Left lung (tissue), 10 donors: Measurements from ENCODE around the gene NMT1. TPM values are rescaled to one million over a fixed set of nuclear protein-coding genes. Genes with fewer than 3 reads are reported as not detected.

ENCODE experiments used
- ATAC-seq: fragments of 200-7000 bp; cut with Tn5 transposase; one replicate; pipeline ENCODE4 v1.9.1; 2020; ENCODE audit warnings: moderate library complexity
- DNase-seq, 4 donors: peaks; one replicate each; pipeline ENCODE4 v3.0.0-alpha.2; 2013 to 2020
- H3K27ac ChIP-seq, 2 donors: fragments of 200-600 bp; sonication (generic) in 1 of 2; one replicate each; pipeline versions ENCODE4 v1.5.0 to v1.8.0; 2020 to 2021
- H3K27me3 ChIP-seq, 2 donors: fragments of 200-600 bp; sonication (generic) in 1 of 2; one replicate each; pipeline versions ENCODE4 v1.5.0 to v1.8.0; 2020 to 2021
- H3K36me3 ChIP-seq, 2 donors: fragments of 200-600 bp; sonication (generic) in 1 of 2; one replicate each; pipeline versions ENCODE4 v1.5.0 to v1.8.0; 2020 to 2021
- H3K4me1 ChIP-seq, 2 donors: fragments of 200-600 bp; one replicate each; pipeline ENCODE4 v1.8.0; 2021
- H3K4me3 ChIP-seq, 2 donors: fragments of 200-600 bp; sonication (generic) in 1 of 2; one replicate each; pipeline versions ENCODE4 v1.5.0 to v1.8.0; 2020 to 2021; ENCODE audit warnings: mild to moderate bottlenecking in 1 of 2
- H3K9me3 ChIP-seq, 2 donors: fragments of 200-600 bp; sonication (generic) in 1 of 2; one replicate each; pipeline versions ENCODE4 v1.5.0 to v1.8.0; 2020 to 2021
- CTCF ChIP-seq, 2 donors: fragments of 200-600 bp; sonication (generic) in 1 of 2; IDR thresholded peaks; one replicate each; pipeline versions ENCODE4 v1.5.0 to v1.8.0; 2021; ENCODE audit warnings: antibody characterized with exemption in 2 of 2
- intact Hi-C, 2 donors: fragments of 100-400 bp; cut with DNase I; formaldehyde crosslinking; loops; one replicate each; pipeline versions ENCODE4 v1.11.2 to v1.14.2; 2022
- polyA plus RNA-seq, 6 donors: library from polyadenylated mRNA; unstranded; fragments of 120-200 nt; gene quantifications; one replicate each; pipeline ENCODE4 v1.2.1, GENCODE V29; 2013; ENCODE audit not compliant: insufficient read length in 6 of 6
- total RNA-seq, 2 donors: library from RNA; stranded (reverse); fragmentation: NEBNext Ultra II Directional; extraction: Animal tissue kit (Norgen Biotek cat#: 25700); gene quantifications; one replicate each; pipeline ENCODE4 v1.2.1, GENCODE V29; 2021
- donor health status: DM: no; HTN: yes; CAD: no.
- donor health status: DM: no; HTN: no; CAD: no.

Gene NMT1
- total and polyA plus RNA-seq, 8 donors, result 59.8 to 129 (median 69.9) TPM

GRCh38 chr17:45087504-45087975 lies 26.4 kb downstream of the NMT1 start:
- DNase-seq (peak in 1 of 4 donors; percentile 16), ATAC-seq (peak; percentile 22)
- H3K9me3 ChIP-seq, result no peaks in the 10 kb centered on the region
- H3K4me3 ChIP-seq, result no peak overlapping the region
- H3K36me3 ChIP-seq, result peaks cover 0 to 99% of the 10 kb centered on the region in 2 donors
- H3K4me1 ChIP-seq, result no peaks in the 10 kb centered on the region
- H3K27ac ChIP-seq, result no peak overlapping the region
- TF ChIP-seq CTCF (IDR thresholded peaks at IDR 0.05), result no peak
- no peaks in the 10 kb centered on the region for H3K27me3 ChIP-seq
- intact Hi-C loops, result no loop called here

GRCh38 chr17:45087978-45088377 lies 26.9 kb downstream of the NMT1 start:
- no peak for TF ChIP-seq CTCF (IDR thresholded peaks at IDR 0.05)
- peaks cover 0 to 99% of the 10 kb centered on the region in 2 donors for H3K36me3 ChIP-seq

GRCh38 chr17:45088741-45089140 lies 27.6 kb downstream of the NMT1 start:
- intact Hi-C loops, result no loop called here
- H3K9me3 ChIP-seq, result no peaks in the 10 kb centered on the region
- DNase-seq (no peak), ATAC-seq (no peak)
- peaks cover 7 to 8% of the 10 kb centered on the region in 2 donors for H3K4me1 ChIP-seq
- H3K27me3 ChIP-seq, result no peaks in the 10 kb centered on the region
- H3K36me3 ChIP-seq, result peaks cover 0 to 99% of the 10 kb centered on the region in 2 donors
- no peak overlapping the region for H3K27ac ChIP-seq
- H3K4me3 ChIP-seq, result no peak overlapping the region
- no peak for TF ChIP-seq CTCF (IDR thresholded peaks at IDR 0.05)

More at GRCh38 chr17:45087978-45088377, 26.9 kb downstream of the NMT1 start:
- H3K4me3 ChIP-seq, result no peak overlapping the region
- ATAC-seq (no peak), DNase-seq (no peak)
- no peaks in the 10 kb centered on the region for H3K9me3 ChIP-seq
- H3K27me3 ChIP-seq, result no peaks in the 10 kb centered on the region
- H3K4me1 ChIP-seq, result peaks cover 0 to under 1% of the 10 kb centered on the region in 2 donors
- no peak overlapping the region for H3K27ac ChIP-seq
- intact Hi-C loops, result no loop called here

GRCh38 chr17:45090711-45091110 lies 29.6 kb downstream of the NMT1 start:
- no peak overlapping the region for H3K27ac ChIP-seq
- H3K27me3 ChIP-seq, result no peaks in the 10 kb centered on the region

More at GRCh38 chr17:45090711-45091110, 29.6 kb downstream of the NMT1 start:
- Histone ChIP-seq H3K4me3 (no peak overlapping the region), H3K4me1 (peaks cover 10 to 12% of the 10 kb centered on the region in 2 donors), H3K9me3 (no peaks in the 10 kb centered on the region), H3K36me3 (peaks cover 0 to 99% of the 10 kb centered on the region in 2 donors)
- TF ChIP-seq CTCF (IDR thresholded peaks at IDR 0.05), result no peak
- intact Hi-C loops, result no loop called here
- ATAC-seq (no peak), DNase-seq (no peak)
